Mesangial cell (primary cell): ENCODE measurements around the gene UBA5. TPM values are rescaled to one million over a fixed set of nuclear protein-coding genes. Genes with fewer than 3 reads are reported as not detected.

Source experiments
- total RNA-seq: library from RNA; depleted of rRNA; stranded (reverse); fragments of >200 nt; gene quantifications from 2 replicates; pipeline ENCODE4 v1.2.3, GENCODE V29; 2015

UBA5 gene
- 35.2 and 40.6 TPM in 2 replicates for total RNA-seq

DNA sequence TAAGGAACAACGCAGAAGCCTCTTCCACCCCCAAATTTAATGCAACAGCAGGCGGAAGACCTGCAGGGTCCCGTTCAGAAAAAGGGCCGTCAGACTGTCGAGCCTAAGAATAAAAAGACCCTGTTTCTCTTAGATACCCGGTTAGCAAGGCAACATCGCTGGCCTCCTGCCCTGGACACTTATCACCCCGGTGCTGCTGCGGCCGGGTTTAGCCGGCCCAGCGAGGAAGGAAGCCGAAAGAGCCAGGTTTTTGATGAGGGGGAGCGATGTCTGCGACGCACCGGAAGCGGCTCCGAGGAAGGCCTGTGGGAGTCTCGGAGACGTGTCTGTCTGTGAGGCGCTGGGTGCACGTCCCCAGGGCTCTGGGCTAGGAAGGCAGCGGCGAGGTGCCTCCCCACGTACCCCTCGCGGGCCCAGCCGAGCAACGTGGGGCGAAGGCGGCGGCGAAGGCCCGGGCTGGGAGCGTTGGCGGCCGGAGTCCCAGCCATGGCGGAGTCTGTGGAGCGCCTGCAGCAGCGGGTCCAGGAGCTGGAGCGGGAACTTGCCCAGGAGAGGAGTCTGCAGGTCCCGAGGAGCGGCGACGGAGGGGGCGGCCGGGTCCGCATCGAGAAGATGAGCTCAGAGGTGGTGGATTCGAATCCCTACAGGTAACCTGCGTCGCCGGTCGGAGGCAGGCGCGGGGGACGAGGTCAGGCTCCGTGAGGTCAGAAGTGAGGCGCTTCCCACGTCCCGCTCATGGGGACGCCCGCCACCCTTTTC, at the start of gene UBA5:
Gene UBA5, plus strand, starts transcription at position 278 of the 759 bp plus-strand sequence. Its CDS starts 209 bp downstream, at position 487.

DNA sequence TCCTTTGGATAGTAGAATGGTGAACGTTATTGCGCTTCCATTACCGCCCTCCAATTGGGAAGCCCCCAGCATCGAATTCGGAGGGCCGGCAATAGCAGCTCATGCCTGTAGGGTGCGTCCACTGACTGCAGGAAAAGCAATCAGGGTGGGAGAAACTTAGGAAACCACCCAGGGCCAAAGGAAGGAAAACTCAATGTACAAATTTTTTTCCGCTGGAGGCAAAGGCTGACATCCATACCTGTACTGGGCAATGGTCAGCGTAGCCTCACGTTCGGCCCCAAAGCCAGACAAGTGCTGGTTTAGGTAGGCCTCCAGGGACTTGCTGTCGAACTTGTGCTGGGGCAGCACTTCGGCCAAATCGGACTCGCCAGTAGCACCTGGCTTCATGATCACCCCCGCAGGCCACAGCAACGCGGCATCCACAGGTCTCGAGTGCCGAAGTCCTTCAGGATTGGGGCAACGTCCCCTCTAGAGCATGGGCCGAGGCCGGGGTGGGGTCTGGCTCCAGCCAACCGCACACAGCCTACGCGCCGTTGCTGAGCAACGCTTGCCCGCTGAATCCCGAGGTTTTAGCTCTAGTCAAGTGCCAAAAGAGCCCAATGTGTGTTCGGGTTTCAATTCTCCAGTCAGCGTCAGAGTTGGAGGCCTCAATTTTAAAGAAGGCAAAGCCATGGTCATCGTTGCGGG, 621 bp upstream of the UBA5 start, which contains the start of gene ACAD11:
Gene ACAD11, minus strand, starts transcription at position 445 of the 687 bp plus-strand sequence. Its CDS starts 58 bp downstream, at position 387.

GRCh38 chr3:132722165-132723023, 62.3 kb downstream of the UBA5 start, which contains the start of gene NPHP3:
Gene NPHP3 (minus strand): TSS chr3:132722409. CDS start chr3:132722355, 54 bp downstream.

Other genes with a start within 250 kb of the UBA5 start
- gene DNAJC13, start 242.8 kb upstream of the UBA5 start, total RNA-seq, result 20.7 and 21.7 TPM in 2 replicates
- not detected in 2 replicates for gene ACKR4, start 63.1 kb upstream of the UBA5 start, total RNA-seq
- 5.5 and 13.9 TPM in 2 replicates for gene ACAD11, start 520 bp upstream of the UBA5 start, total RNA-seq
- gene NPHP3, start 62.1 kb downstream of the UBA5 start, total RNA-seq, result 7.3 and 11.2 TPM in 2 replicates